Measurements from ENCODE around the gene CIB4.

GRCh38 chr2:26675651-26676255 is 34.6 kb upstream of the CIB4 start:
- no peak for TF ChIP-seq GATA3 (IDR thresholded peaks at IDR 0.05; ENCODE audit: low read depth, low read length)
- TF ChIP-seq GATA2 (IDR thresholded peaks at IDR 0.05; ENCODE audit: low read depth, low read length), result no peak
